Measurements from ENCODE around the gene QKI. TPM values are rescaled to one million over a fixed set of nuclear protein-coding genes. Genes with fewer than 3 reads are reported as not detected.

Gene QKI
- total and polyA plus RNA-seq, 10 of the 15 experiments (the other 5 are each of a cell fraction or from before 2014, with no cell fraction given), result 4.7 to 72.5 (median 38.9) TPM

DNA sequence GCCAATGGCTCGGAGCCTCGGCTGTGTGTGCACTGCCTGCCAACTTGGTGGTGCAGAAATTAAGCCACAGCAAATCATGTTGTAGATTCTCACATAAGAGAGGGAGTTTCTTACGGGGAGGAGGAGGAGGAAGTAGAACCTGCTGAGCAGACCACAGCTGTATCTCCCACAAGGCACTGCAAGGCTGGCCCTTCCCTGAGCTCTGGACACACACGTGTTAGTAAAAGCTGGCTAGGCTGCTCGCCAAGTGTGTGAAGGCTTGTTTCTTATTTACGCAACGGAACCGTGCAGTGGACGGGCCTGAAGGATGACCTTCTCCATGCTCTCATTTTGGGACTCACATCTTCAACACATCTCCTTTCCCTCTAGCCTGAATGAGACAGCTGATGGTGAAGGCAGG is 15.7 kb upstream of the QKI start:
- POLR2A ChIA-PET, result no interaction called here
- Histone ChIP-seq H3K36me3 (ENCODE audit: control insufficient read depth in 2 of 2, insufficient read depth in 2 of 2, low read length in 1 of 2) (no peaks in the 10 kb centered on the region), H2AFZ (ENCODE audit: control insufficient read depth, low read depth, low read length) (peak overlapping the region; percentile 30; the same call in 1 of the 2 replicates), H3K4me3 (no peak overlapping the region), H3K27me3 (replicated peaks in 1 of 2; ENCODE audit: control insufficient read depth in 2 of 2, insufficient read depth in 2 of 2, low read length in 1 of 2) (no peaks in the 10 kb centered on the region), H3K27ac (ENCODE audit: control insufficient read depth, insufficient read depth) (no peak overlapping the region), H3K9me3 (replicated peaks; ENCODE audit: control insufficient read depth, insufficient read depth, low read length) (no peaks in the 10 kb centered on the region), H4K20me1 (ENCODE audit: control insufficient read depth, insufficient read depth) (no peaks in the 10 kb centered on the region), H3K4me1 (ENCODE audit: control insufficient read depth, insufficient read depth, low read length) (no peaks in the 10 kb centered on the region; the same call in 1 of the 2 replicates), H3K79me2 (ENCODE audit: control insufficient read depth, insufficient read depth, low read length) (no peaks in the 10 kb centered on the region), H3K4me2 (ENCODE audit: control insufficient read depth, insufficient read depth) (no peak overlapping the region), H3K9ac (ENCODE audit: control insufficient read depth, insufficient read depth, low read length) (no peak overlapping the region)
- BruUV-seq (replicated peaks), result no TSS peak
- no peak for TF ChIP-seq TCF12 (IDR thresholded peaks at IDR 0.05; ENCODE audit: low read depth, low read length)
- TF ChIP-seq, protein P1, sequence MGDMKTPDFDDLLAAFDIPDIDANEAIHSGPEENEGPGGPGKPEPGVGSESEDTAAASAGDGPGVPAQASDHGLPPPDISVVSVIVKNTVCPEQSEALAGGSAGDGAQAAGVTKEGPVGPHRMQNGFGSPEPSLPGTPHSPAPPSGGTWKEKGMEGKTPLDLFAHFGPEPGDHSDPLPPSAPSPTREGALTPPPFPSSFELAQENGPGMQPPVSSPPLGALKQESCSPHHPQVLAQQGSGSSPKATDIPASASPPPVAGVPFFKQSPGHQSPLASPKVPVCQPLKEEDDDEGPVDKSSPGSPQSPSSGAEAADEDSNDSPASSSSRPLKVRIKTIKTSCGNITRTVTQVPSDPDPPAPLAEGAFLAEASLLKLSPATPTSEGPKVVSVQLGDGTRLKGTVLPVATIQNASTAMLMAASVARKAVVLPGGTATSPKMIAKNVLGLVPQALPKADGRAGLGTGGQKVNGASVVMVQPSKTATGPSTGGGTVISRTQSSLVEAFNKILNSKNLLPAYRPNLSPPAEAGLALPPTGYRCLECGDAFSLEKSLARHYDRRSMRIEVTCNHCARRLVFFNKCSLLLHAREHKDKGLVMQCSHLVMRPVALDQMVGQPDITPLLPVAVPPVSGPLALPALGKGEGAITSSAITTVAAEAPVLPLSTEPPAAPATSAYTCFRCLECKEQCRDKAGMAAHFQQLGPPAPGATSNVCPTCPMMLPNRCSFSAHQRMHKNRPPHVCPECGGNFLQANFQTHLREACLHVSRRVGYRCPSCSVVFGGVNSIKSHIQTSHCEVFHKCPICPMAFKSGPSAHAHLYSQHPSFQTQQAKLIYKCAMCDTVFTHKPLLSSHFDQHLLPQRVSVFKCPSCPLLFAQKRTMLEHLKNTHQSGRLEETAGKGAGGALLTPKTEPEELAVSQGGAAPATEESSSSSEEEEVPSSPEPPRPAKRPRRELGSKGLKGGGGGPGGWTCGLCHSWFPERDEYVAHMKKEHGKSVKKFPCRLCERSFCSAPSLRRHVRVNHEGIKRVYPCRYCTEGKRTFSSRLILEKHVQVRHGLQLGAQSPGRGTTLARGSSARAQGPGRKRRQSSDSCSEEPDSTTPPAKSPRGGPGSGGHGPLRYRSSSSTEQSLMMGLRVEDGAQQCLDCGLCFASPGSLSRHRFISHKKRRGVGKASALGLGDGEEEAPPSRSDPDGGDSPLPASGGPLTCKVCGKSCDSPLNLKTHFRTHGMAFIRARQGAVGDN (IDR thresholded peaks at IDR 0.05), result peak; percentile 63; the same call in 1 of the 2 replicates
- SMC1A ChIA-PET (ENCODE audit: uncharacterized antibody, unreplicated experiment), result interaction anchor here (1.2 kb wide), 1 partner anchor 13 kb away, joined by 5 read pairs; no protein-coding TSS in a partner anchor
- in situ Hi-C loops (cut with MboI), result no loop called here
- FAIRE-seq, result no peak
- CTCF ChIA-PET, result no interaction called here
- WGBS (ENCODE audit: insufficient coverage, insufficient replicate concordance, low lambda C conversion rate, missing lambda C conversion rate), result 53% methylated on average over 9 of the region's 9 CpGs
- intact Hi-C loops (cut with micrococcal nuclease; ENCODE audit: unreplicated experiment), result no loop called here
- RAD21 ChIA-PET (ENCODE audit: unreplicated experiment), result no interaction called here
- peak; percentile 83 for ATAC-seq
- no peak for DNase-seq (ENCODE audit: low read depth, low spot score)

DNA sequence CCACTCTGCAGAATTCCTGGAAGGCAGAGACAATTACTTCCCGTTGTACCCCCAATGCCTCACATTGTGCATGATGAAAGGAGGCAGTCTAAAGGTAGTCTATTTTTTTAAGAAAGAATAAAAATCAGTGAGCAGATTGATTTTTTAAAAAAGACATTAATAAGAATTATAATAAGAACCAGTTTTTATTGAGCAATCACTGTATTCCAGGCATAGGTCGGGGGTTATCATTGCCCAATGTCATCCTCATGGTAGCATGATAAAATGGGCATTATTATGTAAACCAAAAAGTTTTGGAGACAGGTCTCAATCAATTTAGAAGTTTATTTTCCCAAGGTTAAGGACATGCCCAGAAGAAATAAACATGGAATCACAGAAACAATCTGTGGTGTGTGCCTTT is 14.0 kb upstream of the QKI start:
- H3K9ac ChIP-seq (ENCODE audit: control insufficient read depth, insufficient read depth, low read length), result no peak overlapping the region
- DNase-seq (ENCODE audit: low read depth, low spot score) (no peak), FAIRE-seq (no peak), ATAC-seq (no peak)
- RAD21 ChIA-PET (ENCODE audit: unreplicated experiment), result no interaction called here
- no peaks in the 10 kb centered on the region for H3K9me3 ChIP-seq (replicated peaks; ENCODE audit: control insufficient read depth, insufficient read depth, low read length)
- 23% methylated on average over 2 of the region's 2 CpGs for WGBS (ENCODE audit: insufficient coverage, insufficient replicate concordance, low lambda C conversion rate, missing lambda C conversion rate)
- in situ Hi-C loops (cut with MboI) (no loop called here), intact Hi-C loops (cut with micrococcal nuclease; ENCODE audit: unreplicated experiment) (no loop called here)
- H3K4me2 ChIP-seq (ENCODE audit: control insufficient read depth, insufficient read depth), result no peak overlapping the region
- H3K4me1 ChIP-seq (ENCODE audit: control insufficient read depth, insufficient read depth, low read length), result peaks cover under 1% of the 10 kb centered on the region; the same call in 1 of the 2 replicates
- H3K79me2 ChIP-seq (ENCODE audit: control insufficient read depth, insufficient read depth, low read length), result no peaks in the 10 kb centered on the region
- H3K27me3 ChIP-seq (replicated peaks in 1 of 2; ENCODE audit: control insufficient read depth in 2 of 2, insufficient read depth in 2 of 2, low read length in 1 of 2), result no peaks in the 10 kb centered on the region
- no peak overlapping the region for H3K27ac ChIP-seq (ENCODE audit: control insufficient read depth, insufficient read depth)
- SMC1A ChIA-PET (ENCODE audit: uncharacterized antibody, unreplicated experiment), result interaction anchor here (0.9 kb wide), 1 partner anchor 8 kb away, joined by 3 read pairs; no protein-coding TSS in a partner anchor
- no TSS peak for BruUV-seq (replicated peaks)
- H3K4me3 ChIP-seq, result no peak overlapping the region
- no peak overlapping the region for H2AFZ ChIP-seq (ENCODE audit: control insufficient read depth, low read depth, low read length)
- H4K20me1 ChIP-seq (ENCODE audit: control insufficient read depth, insufficient read depth), result no peaks in the 10 kb centered on the region
- CTCF ChIA-PET, result no interaction called here
- H3K36me3 ChIP-seq (ENCODE audit: control insufficient read depth in 2 of 2, insufficient read depth in 2 of 2, low read length in 1 of 2), result no peaks in the 10 kb centered on the region
- POLR2A ChIA-PET, result interaction anchor here (0.6 kb wide), 1 partner anchor 12 kb away, joined by 5 read pairs; no protein-coding TSS in a partner anchor
- TF ChIP-seq SIX5 (IDR thresholded peaks at IDR 0.05; ENCODE audit: low read depth, low read length, severe bottlenecking) (no peak), CBX5 (IDR thresholded peaks at IDR 0.05; ENCODE audit: low read depth) (no peak), SMAD1 (IDR thresholded peaks at IDR 0.05; ENCODE audit: low read depth, partially characterized antibody) (no peak), SUZ12 (IDR thresholded peaks at IDR 0.05; ENCODE audit: unreplicated experiment) (no peak), ZBTB40 (IDR thresholded peaks at IDR 0.05; ENCODE audit: borderline replicate concordance) (no peak), KLF5 (IDR thresholded peaks at IDR 0.05; ENCODE audit: partially characterized antibody) (no peak), JUND (IDR thresholded peaks at IDR 0.05; ENCODE audit: low read depth, low read length) (no peak)
